HG02571 (cell line): ENCODE results near the gene MEGF10.

ENCODE experiments used
- ATAC-seq: cut with Tn5 transposase; IDR thresholded peaks from one replicate; pipeline ENCODE4 v1.9.1; 2021; ENCODE audit warnings: mild to moderate bottlenecking, moderate library complexity; ENCODE audit not compliant: unreplicated experiment

MEGF10 gene

GRCh38 chr5:127508644-127509373 is 218.2 kb downstream of the MEGF10 start:
- ATAC-seq = no peak
